ENCODE data around the gene DOCK9.

Gene DOCK9

DNA sequence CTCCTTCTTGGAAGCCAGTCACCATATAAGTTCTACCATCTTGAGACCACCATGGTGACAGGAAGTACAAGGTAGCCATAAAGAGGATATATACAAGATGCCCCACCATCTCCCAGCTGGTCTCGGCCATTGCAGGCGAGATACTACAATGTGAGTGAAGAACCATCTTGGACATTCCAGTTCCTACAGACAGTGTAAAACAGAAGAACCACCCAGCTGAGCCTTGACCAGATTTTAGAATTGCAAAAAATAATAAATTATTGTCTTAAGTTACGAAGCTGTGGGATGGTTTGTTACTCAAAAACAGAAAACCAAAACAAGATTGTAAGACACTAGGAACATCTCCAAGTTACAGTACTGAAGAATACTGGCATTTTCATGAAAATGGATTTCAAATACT, 43.6 kb downstream of the DOCK9 start:
- H3K4me3 ChIP-seq (ENCODE audit: low read length) = no peak overlapping the region
- H3K9ac ChIP-seq (ENCODE audit: low read length) = no peak overlapping the region
- no peaks in the 10 kb centered on the region for H3K36me3 ChIP-seq (ENCODE audit: control insufficient read depth, insufficient read depth, low read length)
- no peaks in the 10 kb centered on the region for H3K4me1 ChIP-seq (ENCODE audit: control insufficient read depth, insufficient read depth, low read length)
- H3K27me3 ChIP-seq (ENCODE audit: control insufficient read depth, insufficient read depth, low read length) = no peaks in the 10 kb centered on the region
- H3K27ac ChIP-seq (ENCODE audit: low read depth, low read length) = no peak overlapping the region

DNA sequence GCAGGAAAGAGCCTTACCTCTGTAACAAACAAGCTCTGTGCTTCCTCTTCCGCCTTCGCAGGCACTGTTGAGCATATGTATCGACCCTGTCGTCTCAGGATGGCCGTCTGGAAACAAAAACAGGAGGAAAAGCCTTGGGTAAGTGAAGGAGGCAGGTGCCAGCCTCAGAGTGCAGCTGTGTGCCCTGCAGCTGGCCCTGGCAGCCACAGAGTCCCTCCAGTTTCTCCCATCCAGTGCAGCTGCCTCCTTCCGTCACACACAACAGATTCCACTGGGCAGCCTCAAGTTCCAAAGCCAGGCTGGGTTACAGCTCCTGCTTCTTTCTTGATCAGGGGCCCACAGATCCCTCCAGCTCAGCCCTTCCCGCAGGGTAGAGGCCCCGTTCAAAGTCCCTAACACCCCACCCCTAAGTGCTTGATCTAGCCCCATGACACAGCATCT, 47.7 kb downstream of the DOCK9 start:
- Histone ChIP-seq H3K4me3 (ENCODE audit: low read length) (no peak overlapping the region), H3K4me1 (ENCODE audit: control insufficient read depth, insufficient read depth, low read length) (no peaks in the 10 kb centered on the region), H3K27me3 (ENCODE audit: control insufficient read depth, insufficient read depth, low read length) (no peaks in the 10 kb centered on the region), H3K36me3 (ENCODE audit: control insufficient read depth, insufficient read depth, low read length) (no peaks in the 10 kb centered on the region), H3K27ac (ENCODE audit: low read depth, low read length) (no peak overlapping the region), H3K9ac (ENCODE audit: low read length) (no peak overlapping the region)

DNA sequence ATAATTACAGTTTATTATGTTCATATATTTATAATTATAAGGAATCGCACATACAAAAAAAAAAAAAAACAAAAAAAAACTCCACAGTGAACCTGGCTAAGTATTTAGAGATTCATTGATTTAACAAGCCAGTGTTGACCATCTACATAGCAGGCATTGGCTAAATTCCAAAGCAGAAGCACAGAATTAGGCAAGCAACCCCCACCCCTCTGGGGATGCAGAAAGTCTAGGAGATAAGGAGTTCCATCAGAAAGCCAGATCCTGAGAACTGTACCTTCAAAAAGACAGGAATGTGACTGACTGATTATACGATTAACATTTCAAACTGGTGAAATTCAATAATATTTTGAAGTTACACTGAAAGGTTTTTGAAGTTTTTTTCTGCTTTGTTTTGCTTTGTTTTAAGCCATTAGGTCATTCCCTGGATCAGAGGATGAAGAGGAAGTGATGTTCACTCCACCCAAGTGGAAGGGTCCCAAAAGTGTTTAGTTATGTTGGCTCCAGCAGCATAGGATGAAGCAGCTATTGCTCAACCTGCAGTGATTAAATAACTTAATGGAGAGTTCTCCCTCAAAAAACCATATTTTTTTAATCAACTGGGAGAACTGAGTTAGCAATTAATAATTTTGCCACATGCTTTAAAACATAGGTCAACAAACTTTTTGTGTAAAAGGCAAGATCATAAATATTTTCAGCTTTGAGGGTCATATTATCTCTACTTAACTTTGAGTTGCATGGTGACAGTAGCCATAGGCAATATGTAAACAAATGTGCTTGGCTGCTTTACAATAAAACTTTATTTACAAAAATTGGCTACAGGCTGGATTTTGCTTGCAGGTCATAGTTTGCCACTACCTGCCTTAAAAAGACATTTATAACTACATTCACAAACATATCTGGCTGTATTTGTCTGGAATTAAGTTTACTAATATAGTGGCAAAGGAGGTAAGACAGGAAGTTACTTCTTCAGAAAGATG, 49.6 kb downstream of the DOCK9 start:
- Histone ChIP-seq H3K36me3 (ENCODE audit: control insufficient read depth, insufficient read depth, low read length) (no peaks in the 10 kb centered on the region), H3K27ac (ENCODE audit: low read depth, low read length) (no peak overlapping the region), H3K4me3 (ENCODE audit: low read length) (no peak overlapping the region), H3K9ac (ENCODE audit: low read length) (no peak overlapping the region), H3K27me3 (ENCODE audit: control insufficient read depth, insufficient read depth, low read length) (no peaks in the 10 kb centered on the region), H3K4me1 (ENCODE audit: control insufficient read depth, insufficient read depth, low read length) (no peaks in the 10 kb centered on the region)

DNA sequence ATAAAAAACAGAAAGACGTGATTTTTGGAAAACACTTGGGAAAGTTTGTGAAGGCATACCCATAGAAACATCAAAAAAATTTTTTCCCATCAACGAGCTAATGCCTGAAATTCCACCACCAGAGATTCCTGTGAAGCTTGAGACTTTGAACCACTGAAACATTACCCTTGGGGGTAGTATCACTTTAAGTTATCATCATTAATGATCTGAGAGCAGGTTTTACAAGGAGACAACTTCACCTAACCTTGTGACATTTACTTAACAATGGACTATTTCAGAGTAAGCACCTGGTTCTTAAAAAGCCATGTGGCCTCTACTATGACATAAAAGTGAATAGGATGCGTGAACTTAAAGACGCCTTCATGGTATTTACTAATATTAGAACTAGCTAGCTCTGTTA, 51.9 kb downstream of the DOCK9 start:
- Histone ChIP-seq H3K4me3 (ENCODE audit: low read length) (no peak overlapping the region), H3K27me3 (ENCODE audit: control insufficient read depth, insufficient read depth, low read length) (no peaks in the 10 kb centered on the region), H3K4me1 (ENCODE audit: control insufficient read depth, insufficient read depth, low read length) (no peaks in the 10 kb centered on the region), H3K36me3 (ENCODE audit: control insufficient read depth, insufficient read depth, low read length) (no peaks in the 10 kb centered on the region), H3K27ac (ENCODE audit: low read depth, low read length) (no peak overlapping the region), H3K9ac (ENCODE audit: low read length) (no peak overlapping the region)

DNA sequence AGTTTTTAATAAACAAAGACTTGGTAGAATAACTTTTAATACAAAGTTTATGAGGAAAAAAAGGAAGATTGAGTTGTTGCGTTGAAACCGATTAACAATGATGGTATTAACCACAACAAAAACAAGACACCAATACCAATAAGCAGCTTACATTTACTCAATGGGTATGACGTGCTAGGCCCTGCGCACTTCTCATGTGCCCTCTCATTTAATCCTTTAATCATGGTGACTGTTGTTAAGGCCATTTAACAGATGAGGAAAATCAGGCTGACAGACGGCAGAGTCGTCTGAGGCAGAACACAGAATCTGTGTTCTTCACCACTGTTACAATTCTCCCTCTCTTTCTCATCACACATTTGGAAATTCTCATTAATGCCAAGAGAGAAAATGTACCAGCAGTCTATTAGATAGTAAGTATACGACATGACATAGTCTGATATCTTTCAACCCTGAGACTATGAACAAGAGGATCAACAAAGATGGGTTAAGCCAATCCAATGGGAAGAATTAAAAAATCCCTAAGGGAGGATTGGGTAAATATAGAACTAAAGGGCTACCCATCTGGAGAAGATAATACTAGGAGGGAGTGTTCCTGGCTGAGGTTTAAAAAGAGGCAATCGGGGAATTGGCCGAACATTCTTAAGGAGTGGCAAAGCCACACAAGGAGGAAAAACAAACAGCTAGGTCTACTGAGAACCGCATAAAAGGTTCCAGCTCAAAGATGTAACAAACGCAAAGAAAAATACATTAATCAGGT, 54.0 kb downstream of the DOCK9 start:
- Histone ChIP-seq H3K27me3 (ENCODE audit: control insufficient read depth, insufficient read depth, low read length) (no peaks in the 10 kb centered on the region), H3K4me1 (ENCODE audit: control insufficient read depth, insufficient read depth, low read length) (no peaks in the 10 kb centered on the region), H3K9ac (ENCODE audit: low read length) (no peak overlapping the region), H3K4me3 (ENCODE audit: low read length) (no peak overlapping the region), H3K27ac (ENCODE audit: low read depth, low read length) (no peak overlapping the region), H3K36me3 (ENCODE audit: control insufficient read depth, insufficient read depth, low read length) (no peaks in the 10 kb centered on the region)

DNA sequence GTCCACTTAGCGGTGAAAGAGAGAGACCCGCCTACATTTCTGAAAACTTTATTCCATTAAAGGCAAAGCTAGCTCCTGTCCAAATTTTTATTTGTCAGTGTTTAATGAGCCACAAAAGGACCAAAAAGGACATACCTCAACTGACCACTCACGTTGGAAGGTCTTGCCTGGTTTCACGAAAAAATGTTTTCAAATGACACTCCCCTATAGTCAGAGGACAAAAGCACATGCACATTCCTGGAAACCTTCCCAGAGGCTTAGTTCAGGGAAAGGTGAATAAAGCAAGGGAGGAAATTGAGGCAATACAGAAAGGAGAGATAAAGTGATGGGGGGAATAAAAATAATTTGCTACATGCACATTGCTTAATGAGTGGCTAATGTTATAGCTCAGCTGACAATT, 55.6 kb downstream of the DOCK9 start:
- Histone ChIP-seq H3K4me1 (ENCODE audit: control insufficient read depth, insufficient read depth, low read length) (no peaks in the 10 kb centered on the region), H3K4me3 (ENCODE audit: low read length) (no peak overlapping the region), H3K9ac (ENCODE audit: low read length) (no peak overlapping the region), H3K36me3 (ENCODE audit: control insufficient read depth, insufficient read depth, low read length) (no peaks in the 10 kb centered on the region), H3K27me3 (ENCODE audit: control insufficient read depth, insufficient read depth, low read length) (no peaks in the 10 kb centered on the region), H3K27ac (ENCODE audit: low read depth, low read length) (no peak overlapping the region)

DNA sequence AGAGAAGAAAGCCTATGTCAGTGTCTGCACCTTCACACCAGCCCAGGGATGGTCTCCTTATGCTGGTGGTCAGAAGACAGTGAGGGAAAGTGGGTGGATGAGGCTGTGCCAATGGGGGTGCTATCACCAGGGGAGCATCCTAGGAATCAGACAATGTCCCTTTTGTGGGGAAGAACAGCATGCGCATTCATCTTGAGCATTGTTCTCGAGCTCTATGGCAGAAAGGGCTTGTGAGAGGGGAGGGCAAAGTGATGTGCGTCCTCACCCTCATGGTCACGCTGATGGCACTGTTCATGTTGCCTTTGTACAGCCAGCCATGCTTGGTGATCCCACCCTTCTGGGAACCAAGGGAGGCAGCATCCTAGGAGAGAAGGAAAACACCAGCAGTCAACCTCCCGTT, 56.1 kb downstream of the DOCK9 start:
- H3K27me3 ChIP-seq (ENCODE audit: control insufficient read depth, insufficient read depth, low read length) = no peaks in the 10 kb centered on the region
- H3K36me3 ChIP-seq (ENCODE audit: control insufficient read depth, insufficient read depth, low read length) = no peaks in the 10 kb centered on the region
- no peak overlapping the region for H3K4me3 ChIP-seq (ENCODE audit: low read length)
- H3K27ac ChIP-seq (ENCODE audit: low read depth, low read length) = no peak overlapping the region
- no peaks in the 10 kb centered on the region for H3K4me1 ChIP-seq (ENCODE audit: control insufficient read depth, insufficient read depth, low read length)
- H3K9ac ChIP-seq (ENCODE audit: low read length) = no peak overlapping the region

DNA sequence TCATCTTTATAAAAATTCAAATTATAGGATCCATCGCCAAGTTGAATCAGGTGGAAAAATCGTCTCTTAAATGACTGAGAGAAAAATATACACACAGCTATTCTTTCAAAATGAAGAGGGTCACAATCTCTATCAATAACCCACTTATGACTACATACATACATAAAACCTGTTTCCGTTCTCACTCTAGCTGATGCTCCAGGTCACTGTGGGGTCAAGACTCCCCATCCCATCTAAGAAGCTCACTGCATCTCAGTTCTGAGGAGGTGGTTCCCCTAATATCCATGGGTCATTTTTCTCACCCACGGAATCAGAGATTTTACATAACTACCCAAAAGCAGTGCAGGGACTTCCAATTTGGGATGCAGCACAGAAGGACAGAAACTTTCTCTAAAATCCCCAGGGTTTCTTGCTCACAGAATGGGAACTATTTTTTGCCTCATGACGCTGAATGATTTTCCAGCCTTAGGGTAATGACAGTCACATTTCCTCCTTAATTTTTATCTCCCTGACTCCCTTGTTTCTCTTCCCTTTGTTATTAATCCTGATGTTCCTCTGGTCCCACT, 56.8 kb downstream of the DOCK9 start:
- Histone ChIP-seq H3K36me3 (ENCODE audit: control insufficient read depth, insufficient read depth, low read length) (no peaks in the 10 kb centered on the region), H3K4me1 (ENCODE audit: control insufficient read depth, insufficient read depth, low read length) (no peaks in the 10 kb centered on the region), H3K9ac (ENCODE audit: low read length) (no peak overlapping the region), H3K4me3 (ENCODE audit: low read length) (no peak overlapping the region), H3K27ac (ENCODE audit: low read depth, low read length) (no peak overlapping the region), H3K27me3 (ENCODE audit: control insufficient read depth, insufficient read depth, low read length) (no peaks in the 10 kb centered on the region)

DNA sequence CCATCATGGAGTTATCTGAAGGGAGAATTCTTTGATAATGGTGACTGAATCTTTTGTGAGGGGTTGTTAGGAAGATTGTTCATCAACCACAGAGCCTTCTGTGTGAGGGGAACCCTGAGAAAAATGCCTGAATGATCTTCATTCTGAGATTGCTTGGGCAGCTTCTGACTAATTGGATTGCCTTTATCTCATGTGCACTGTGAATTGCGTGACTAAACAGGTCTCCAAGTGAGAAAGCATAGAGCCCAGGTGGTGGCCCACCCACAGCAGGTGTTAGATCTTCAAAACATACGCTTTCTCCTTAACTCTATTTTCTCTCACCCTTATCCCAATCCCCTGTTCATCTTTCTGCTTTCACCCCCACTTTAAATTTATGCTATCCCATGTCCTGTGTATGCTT, 58.3 kb downstream of the DOCK9 start:
- Histone ChIP-seq H3K36me3 (ENCODE audit: control insufficient read depth, insufficient read depth, low read length) (no peaks in the 10 kb centered on the region), H3K27me3 (ENCODE audit: control insufficient read depth, insufficient read depth, low read length) (no peaks in the 10 kb centered on the region), H3K27ac (ENCODE audit: low read depth, low read length) (no peak overlapping the region)

DNA sequence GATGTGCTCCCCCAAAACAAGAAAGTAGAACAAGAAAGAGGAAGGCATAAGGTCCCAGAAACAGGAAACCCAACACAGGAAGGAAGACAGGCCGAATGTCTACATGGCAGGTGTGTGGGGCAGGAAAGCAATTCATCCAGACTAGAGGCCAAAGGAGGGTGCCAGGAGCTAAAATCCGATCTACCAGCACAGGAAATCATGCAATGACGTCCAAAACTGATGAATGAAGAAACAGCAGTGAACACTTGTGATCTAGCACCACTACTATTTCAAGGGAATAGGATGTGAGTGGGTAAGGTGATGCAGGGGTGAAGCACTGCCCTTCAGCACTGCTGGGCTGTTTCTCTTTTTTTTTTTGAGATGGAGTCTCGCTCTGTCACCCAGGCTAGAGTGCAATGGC, 59.1 kb downstream of the DOCK9 start:
- H3K4me3 ChIP-seq (ENCODE audit: low read length) = no peak overlapping the region
- H3K4me1 ChIP-seq (ENCODE audit: control insufficient read depth, insufficient read depth, low read length) = no peaks in the 10 kb centered on the region
- no peaks in the 10 kb centered on the region for H3K27me3 ChIP-seq (ENCODE audit: control insufficient read depth, insufficient read depth, low read length)
- no peaks in the 10 kb centered on the region for H3K36me3 ChIP-seq (ENCODE audit: control insufficient read depth, insufficient read depth, low read length)
- H3K27ac ChIP-seq (ENCODE audit: low read depth, low read length) = no peak overlapping the region
- no peak overlapping the region for H3K9ac ChIP-seq (ENCODE audit: low read length)

More for the DNA sequence above, 58.3 kb downstream of the DOCK9 start:
- Histone ChIP-seq H3K4me1 (ENCODE audit: control insufficient read depth, insufficient read depth, low read length) (no peaks in the 10 kb centered on the region), H3K9ac (ENCODE audit: low read length) (no peak overlapping the region), H3K4me3 (ENCODE audit: low read length) (no peak overlapping the region)

DNA sequence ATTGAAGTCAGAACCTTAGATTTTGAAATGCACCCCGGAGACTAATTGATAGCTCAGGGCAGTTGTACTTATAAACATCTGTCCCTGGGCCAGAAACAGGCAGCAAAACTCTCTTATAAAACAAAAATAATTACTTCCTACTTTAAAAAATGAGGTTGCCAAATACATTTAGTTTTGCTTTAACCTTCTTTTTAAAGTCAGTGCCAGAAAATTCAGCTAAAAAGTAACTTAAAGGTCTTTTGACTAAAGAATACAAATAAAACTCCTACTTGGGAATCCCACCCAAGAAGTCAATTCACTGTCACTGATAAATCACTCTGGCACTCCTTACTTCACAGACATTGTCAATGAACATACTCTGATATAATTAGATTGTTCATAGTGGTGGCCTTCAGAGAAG, 60.7 kb downstream of the DOCK9 start:
- no peaks in the 10 kb centered on the region for H3K27me3 ChIP-seq (ENCODE audit: control insufficient read depth, insufficient read depth, low read length)
- H3K4me3 ChIP-seq (ENCODE audit: low read length) = no peak overlapping the region
- no peak overlapping the region for H3K9ac ChIP-seq (ENCODE audit: low read length)
- no peaks in the 10 kb centered on the region for H3K4me1 ChIP-seq (ENCODE audit: control insufficient read depth, insufficient read depth, low read length)
- H3K27ac ChIP-seq (ENCODE audit: low read depth, low read length) = no peak overlapping the region
- no peaks in the 10 kb centered on the region for H3K36me3 ChIP-seq (ENCODE audit: control insufficient read depth, insufficient read depth, low read length)

DNA sequence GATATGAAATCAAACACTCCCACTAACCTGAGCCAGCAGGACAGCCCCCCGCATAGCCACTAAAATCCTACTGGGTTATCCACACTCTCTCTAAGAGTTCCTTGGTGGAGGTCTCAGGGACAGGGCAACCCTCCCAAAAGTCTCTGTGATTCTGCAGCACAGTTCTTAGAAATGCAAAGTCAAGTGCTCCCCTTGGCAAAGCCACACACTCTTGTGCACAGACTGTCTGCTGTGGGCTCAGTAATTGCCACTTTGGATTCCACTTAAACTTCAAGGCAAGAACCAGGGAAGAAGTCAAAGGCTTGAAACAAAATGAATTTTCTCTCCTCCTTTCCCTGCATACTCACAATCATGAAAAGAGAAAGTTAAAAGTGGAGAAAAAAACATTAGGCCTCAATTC, 61.5 kb downstream of the DOCK9 start:
- H3K4me1 ChIP-seq (ENCODE audit: control insufficient read depth, insufficient read depth, low read length) = no peaks in the 10 kb centered on the region
- no peak overlapping the region for H3K4me3 ChIP-seq (ENCODE audit: low read length)
- H3K27ac ChIP-seq (ENCODE audit: low read depth, low read length) = no peak overlapping the region
- no peak overlapping the region for H3K9ac ChIP-seq (ENCODE audit: low read length)
- no peaks in the 10 kb centered on the region for H3K27me3 ChIP-seq (ENCODE audit: control insufficient read depth, insufficient read depth, low read length)
- H3K36me3 ChIP-seq (ENCODE audit: control insufficient read depth, insufficient read depth, low read length) = no peaks in the 10 kb centered on the region

Data from rectal smooth muscle tissue (tissue), 1 donor.